HG03039 (cell line): Measurements from ENCODE around the gene IFFO2.

ENCODE experiments used
- ATAC-seq: cut with Tn5 transposase; IDR thresholded peaks from one replicate; pipeline ENCODE4 v1.9.1; 2021; ENCODE audit warnings: mild to moderate bottlenecking, moderate library complexity; ENCODE audit not compliant: unreplicated experiment

The IFFO2 gene

DNA sequence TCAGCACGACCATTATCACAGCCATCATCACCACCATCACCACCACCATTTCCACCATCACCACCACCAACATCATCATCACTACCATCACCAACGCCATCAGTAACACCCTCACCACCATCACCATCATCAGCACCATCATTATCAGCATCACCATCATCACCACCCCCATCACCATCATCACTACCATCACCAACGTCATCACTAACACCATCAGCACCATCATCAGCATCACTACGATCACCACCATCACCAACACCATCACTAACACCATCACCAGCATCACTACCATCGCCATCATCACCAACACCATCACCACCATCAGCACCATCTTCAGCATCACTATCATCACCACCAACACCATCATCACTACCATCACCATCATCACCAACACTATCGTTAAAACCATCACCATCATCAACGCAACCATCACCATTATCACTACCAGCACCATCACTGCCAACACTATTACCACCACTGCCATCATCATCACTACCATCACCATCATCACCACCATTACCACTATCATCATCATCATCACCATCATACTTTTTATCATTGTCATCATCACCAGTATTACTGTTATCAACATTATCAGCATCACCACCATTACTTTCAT is 98.3 kb downstream of the IFFO2 start:
- no peak for ATAC-seq

DNA sequence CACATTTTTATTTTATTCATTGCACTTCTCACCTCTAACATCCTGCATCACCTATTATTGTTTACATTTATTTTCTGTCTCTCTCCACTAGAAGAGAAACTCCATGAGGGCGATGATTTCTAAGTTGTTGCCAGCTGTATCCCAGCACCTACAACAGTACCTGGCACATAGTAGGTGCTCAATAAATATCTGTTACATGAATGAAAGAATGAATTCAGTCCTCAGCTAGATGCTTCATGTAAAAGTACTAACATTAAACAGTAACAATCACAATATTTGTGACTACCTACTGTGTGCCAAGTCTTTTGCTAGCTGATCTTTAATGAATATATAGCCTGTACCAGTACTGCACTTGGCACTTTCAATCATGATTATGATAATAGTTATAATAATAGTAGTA is 100.0 kb downstream of the IFFO2 start:
- no peak for ATAC-seq

DNA sequence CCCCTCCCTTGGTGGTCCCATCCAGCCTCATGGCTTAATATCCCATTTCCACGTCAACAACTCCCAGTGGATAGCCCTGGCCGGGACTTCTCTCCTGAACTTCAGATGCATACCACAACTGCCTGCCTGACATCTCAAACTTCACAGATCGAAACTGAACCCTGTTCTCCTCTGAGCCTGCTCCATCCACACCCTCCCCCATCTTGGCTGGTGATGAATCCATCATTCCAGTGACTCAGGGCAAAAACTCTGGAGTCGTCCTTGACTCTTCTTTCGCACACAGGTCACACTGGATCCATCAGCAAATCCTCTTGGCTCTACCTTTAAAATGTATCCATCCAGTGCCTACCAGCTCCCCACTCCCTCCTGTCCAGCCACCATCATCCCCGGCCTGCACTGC is 100.9 kb downstream of the IFFO2 start:
- ATAC-seq = no peak

DNA sequence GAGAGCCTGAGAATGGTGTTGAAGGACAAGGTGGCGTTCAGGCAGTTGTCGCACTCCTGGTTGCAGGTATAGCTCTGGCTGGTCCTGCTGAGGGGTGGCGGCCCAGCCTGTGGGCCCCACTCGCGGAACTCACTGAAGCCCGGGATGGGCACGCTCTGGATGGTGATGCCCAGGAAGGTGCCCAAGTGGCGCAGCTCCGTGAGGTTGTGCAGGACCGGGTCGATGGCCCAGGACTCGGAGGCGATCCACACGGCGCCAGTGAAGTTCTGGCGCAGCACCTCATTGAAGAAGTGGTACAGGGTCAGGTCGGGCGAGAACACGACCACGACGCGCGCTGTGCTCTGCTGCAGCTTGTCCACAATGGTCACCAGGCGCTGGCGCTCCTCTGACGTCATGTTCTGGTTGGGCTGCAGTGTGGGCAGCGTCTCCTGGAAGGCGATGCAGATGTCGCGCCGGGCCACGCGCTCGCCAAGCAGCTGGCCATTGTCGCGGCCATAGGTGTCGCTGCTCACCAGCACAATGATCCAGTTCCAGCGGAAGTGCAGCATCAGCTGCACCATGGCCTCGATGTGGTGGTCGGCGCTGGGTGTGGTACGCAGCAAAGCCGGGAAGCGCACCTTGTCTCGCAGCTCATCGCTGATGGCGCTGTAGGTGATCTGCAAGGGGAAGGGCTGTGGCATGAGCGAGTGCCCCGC is 102.0 kb downstream of the IFFO2 start:
- ATAC-seq = no peak
